Esophagus mucosa (tissue), 1 donor: ENCODE measurements around the gene FBXL20. TPM values are rescaled to one million over a fixed set of nuclear protein-coding genes. Genes with fewer than 3 reads are reported as not detected.
"Not testable (repeated sequence)": the region's sequence is repeated elsewhere in the genome, so short reads cannot be mapped to it uniquely, and the experiment has no call there.

Experiments used
- ATAC-seq: fragments of 200-7000 bp; cut with Tn5 transposase; one replicate; pipeline ENCODE4 v1.9.1; 2020
- total RNA-seq: library from RNA; stranded (reverse); gene quantifications from one replicate; pipeline ENCODE4 v1.2.4, GENCODE V29; 2023
- donor health status: DM: yes; HTN: yes; CAD: no.

The FBXL20 gene, protein sequence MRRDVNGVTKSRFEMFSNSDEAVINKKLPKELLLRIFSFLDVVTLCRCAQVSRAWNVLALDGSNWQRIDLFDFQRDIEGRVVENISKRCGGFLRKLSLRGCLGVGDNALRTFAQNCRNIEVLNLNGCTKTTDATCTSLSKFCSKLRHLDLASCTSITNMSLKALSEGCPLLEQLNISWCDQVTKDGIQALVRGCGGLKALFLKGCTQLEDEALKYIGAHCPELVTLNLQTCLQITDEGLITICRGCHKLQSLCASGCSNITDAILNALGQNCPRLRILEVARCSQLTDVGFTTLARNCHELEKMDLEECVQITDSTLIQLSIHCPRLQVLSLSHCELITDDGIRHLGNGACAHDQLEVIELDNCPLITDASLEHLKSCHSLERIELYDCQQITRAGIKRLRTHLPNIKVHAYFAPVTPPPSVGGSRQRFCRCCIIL
- 8.3 TPM for total RNA-seq

DNA sequence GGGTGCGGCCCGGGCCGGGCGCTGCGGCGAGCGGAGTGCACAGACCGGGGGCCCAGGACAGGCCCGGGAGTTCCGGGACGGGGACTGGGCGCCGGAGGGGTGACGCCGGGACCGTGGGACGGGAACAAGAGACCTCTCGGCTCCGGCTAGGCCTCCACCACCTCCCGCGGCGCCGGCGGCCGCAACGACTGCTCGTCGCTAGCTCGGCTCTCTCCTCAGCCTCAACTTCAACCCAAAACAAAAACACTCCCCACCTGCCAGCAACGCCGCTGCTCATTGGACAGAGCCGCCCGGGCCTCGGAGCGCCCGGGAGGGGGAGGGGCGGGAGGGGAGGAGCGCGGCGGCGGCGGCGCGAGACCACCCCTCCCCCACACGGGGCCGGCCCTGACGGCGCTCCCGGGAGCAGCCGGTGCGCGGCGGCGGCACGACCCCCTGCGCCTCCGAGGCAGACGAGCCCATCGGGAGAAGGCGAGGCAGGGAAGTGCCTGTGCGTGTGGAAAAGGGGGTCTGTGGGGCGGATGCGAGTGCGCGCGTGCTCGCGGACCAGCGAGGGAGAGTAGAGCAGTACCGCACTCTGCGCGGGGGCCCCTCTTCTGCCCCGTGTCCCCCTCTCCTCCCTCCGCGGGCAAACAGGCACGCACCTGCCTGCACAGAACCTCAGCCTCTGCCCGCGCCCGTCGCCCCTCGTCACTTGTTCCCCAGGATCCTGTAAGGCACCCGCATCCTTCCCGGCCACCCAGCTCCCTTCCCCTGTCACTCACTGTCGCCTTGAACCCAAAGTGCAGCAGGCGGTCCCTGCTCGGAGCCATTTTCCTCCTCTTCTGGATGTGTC, at the start of gene FBXL20:
FBXL20 (minus strand) TSS at position 215 of the 832 bp plus-strand sequence. CDS start 224 bp downstream, outside the sequence.
- ATAC-seq, result peak; percentile 91

DNA sequence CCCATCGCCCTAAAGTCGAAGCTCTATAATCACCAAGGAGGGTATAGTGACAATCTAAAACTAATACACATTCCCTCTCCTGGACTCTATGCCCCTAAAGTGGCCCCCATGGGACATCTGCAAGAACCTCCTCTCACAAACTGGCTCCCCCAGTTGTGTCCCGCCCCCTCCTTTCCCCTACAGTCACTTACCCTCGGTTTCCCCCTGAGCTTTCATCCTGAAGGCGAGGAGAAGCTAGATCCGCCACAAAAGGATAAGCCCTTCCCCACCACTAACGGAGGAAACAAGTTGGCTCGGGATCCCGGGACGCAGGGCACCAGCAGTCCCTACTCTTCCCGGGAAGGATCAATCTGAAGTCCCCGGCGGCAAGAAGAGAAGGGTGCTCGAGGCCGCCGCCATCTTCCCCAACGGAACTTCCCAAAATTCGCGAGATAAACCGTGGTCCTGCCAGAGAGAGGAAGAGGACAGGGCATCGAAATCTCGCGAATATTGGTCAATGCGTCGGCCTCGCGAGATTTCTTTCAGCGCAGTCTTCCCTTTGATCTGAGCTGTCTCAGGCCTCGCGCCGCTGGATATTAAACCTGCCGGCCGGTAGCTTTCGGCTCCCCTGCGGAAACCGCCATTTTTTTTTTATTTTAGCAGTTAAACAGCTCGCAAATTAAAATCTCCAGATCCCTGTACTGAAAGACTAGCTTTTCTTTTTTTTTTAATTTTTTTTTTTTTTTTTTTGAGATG, 49.6 kb upstream of the FBXL20 start, which contains the start of gene MED1:
MED1 (minus strand) TSS at position 417 of the 735 bp plus-strand sequence; CDS start at position 216, 201 bp downstream.
- ATAC-seq, result peak; percentile 96

DNA sequence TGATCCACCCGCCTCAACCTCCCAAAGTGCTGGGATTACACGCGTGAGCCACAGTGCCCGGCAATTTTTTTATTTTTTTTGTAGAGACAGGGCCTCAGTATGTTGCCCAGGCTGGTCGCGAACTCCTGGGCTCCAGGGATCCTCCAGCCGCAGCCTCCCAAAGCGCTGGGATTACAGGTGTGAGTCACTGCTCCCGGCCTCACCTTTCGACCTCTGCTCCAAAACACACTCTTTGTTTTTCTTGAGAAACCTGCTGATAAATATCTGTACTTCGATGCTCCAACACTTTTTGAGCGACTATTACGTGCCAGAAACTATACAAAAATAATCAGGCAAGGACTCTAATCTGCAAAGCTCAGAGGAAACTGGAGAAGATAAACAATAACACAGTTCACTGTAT, 48.6 kb upstream of the FBXL20 start:
- ATAC-seq, result no peak

DNA sequence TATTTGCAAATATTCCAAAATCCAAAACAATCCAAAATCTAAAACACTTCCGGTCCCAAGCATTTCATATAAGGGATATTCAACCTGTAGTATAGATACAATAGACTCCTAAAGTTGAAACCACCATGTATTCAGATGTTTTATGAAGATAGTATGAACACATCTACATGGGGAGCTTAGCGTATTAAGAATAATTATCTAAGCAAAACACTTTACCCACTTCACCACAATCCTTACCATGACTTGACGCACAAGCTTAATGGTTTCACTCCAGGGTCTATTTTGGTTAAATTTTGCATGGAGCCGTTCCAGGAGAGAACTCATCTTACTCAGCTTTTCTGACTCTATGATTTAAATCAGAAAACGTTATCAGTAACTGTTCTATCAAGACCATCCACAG, 46.1 kb upstream of the FBXL20 start:
- no peak for ATAC-seq

DNA sequence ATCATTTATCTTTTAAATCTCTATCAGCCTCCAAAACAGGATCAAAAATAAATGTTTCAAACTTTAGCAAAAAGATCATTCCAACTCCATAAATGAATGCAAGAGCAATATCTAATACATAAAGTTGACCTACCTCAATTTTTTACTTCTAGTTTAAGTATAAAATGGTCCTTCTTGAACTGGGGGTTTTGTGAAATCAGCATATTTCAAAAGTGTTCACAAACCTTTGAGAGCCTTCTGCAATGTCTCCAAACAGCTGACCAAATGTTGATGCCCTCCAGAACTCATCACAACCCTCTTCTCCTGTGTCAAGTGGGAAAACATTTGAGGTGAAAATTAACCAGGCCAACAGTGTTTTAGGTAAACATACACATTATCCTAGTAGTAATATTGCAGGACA, 41.9 kb upstream of the FBXL20 start:
- no peak for ATAC-seq

DNA sequence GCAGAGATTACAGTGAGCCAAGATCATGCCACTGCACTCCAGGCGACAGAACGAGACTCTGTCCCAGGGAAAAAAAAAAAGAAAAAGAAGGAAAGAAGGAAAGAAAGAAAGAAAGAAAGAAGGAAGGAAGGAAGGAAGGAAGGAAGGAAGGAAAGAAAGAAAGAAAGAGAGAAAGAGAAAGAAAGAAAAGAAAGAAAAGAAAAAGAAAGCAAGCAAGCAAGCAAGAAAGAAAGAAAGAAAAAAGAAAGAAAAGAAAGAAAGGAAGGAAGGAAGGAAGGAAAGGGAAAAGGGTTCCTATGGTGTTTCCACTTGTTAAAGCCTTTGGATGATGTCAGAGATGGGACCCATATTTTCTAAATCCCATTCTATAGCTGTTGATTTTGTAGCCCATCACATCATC, 38.4 kb upstream of the FBXL20 start:
- not testable (repeated sequence) for ATAC-seq

DNA sequence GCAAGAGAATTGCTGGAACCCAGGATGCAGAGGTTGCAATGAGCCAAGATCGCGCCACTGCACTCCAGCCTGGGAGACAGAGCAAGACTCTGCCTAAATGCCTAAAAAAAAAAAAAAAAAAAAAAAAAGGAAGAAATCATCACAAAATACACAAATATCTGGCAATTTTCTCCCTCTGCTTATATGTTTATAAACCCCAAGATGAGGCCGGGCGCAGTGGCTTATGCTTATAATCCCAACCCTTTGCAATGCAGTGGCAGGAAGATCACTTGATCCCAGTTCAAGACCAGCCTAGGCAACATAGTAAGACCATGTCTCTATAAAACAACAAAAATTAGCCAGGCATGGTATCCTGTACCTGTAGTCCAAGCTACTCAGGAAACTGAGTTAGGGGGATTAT, 28.2 kb upstream of the FBXL20 start:
- ATAC-seq, result no peak

DNA sequence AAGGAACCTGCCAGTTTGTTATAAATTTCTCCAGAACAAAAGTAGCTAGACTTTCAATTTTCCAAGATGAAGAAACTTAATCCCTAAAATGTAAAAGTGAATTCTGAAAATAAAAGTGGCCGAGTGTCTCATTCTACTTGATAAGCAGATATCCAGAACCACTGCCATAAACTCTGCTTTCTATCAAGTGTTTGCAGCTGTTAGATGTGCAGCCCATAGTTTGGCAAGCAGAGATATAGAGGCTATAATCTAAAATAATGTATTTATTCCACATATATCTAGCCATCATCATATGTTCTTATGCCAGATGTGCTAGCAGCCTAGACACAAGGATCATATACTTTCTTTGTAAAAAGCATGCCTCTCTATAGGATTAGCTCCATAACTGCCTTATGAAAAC, 14.7 kb upstream of the FBXL20 start:
- no peak for ATAC-seq

DNA sequence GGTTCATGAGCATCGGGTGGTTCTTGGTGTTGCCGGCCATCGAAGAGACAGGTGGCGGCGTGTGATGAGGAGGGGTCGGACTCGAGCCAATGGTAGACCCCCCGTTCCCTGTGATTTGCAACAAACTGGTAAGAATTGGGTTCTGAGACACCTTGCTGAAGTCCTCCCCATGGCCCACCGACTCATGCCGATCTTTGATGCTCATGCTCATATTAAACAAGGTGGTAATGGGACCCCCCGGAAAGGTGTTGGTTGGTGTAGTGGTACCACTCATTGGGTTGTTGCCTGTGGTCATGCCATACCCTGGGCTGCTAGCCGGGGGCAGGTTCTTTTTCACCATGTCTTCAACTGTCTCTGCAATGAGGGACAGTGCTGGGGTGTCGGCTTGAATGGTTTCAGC, 8.9 kb upstream of the FBXL20 start:
- ATAC-seq, result no peak

DNA sequence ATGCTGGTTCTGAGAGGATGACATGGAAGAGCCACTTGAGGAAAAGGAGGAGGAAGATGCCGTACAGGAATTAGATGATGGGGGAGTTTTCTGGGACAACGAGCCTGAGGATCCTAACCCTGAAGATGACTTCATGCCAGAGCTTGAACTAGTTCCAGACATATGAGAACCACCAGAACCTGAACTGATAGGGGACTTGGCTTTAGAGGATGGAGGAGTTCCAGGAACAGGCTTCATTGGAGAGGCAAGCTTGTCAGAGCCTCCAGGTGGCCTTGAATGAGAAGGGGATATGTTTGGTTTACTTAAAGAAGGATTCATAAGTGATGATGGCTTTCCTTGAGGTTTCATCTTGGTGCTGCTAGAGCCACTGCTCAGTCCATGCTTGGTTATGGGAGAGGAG, 6.9 kb upstream of the FBXL20 start:
- no peak for ATAC-seq

DNA sequence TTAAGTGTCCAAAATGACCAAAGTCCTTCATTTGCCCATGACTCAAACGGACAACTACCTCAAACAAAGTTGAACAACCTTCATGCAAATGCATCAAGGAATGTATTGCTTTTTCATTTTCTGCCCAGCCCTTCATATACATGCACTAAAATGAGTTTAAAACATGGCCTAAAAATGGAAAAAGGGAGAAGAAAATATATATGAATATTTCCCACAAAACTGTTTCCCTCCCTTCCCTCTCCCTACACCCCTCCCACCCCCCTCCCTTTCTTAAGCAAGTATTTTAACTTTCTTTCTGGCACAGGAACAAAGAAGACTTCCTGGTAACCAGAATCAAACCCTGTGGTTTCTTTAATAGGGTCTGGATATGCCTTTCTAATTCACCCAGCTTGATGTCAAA, 5.5 kb upstream of the FBXL20 start:
- no peak for ATAC-seq

DNA sequence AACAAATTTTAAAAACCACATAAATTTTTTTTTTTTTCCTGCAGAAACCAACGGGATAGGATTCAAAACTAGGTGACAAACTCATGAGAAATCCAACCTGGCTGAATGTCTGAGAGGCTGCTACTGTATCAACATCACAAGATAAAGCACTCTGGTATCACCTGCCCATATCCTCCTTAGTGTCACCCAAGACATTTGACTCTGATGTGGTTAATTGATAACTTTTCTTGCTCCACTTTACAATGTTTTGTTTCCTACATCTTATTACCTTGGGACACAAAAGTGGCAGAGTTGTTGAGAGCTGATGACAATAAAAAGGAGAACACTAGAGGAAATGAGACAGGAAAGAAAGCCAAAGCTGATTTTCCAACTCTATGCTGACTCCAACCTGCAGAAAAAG, 4.0 kb upstream of the FBXL20 start:
- ATAC-seq, result no peak

DNA sequence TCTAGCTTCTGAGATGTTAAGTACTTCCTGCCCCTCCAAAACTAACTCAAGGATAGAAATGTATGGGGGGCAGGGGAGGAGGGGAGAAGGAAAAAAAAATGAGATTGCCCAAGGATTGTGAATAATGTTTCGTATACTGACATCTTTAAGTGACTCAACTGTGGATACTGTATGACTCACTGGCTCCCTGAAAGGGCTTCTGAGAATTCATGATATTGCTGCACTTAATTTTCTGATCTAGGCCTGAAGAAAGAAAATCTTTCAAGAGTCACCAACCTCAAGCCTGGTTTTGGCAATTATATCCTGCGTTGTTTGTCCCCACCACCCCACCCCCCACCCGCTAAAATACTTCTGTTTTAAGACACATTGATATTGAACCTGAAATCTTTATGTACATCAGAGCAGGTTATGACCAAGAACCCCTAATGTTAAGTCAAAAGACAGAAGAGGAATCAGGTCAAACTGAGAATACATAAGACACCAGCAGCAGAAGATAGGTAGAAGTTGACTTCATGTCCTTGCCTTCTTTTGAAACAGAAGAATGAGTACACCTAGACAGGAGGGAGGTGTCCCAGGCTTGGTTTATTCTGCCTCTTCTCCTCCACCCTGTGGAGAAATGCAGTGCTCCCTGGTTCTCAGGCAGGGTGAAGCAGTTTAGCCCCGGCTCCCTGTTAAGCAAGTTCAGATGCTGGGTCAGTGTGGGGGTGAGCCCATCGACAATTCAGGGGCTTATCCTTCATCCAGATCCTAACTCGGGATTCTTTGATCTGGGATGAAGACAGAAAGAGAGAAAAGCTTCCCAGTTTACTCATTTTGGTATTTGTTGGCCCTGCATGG, 3.3 kb upstream of the FBXL20 start:
- ATAC-seq, result peak; percentile 10

DNA sequence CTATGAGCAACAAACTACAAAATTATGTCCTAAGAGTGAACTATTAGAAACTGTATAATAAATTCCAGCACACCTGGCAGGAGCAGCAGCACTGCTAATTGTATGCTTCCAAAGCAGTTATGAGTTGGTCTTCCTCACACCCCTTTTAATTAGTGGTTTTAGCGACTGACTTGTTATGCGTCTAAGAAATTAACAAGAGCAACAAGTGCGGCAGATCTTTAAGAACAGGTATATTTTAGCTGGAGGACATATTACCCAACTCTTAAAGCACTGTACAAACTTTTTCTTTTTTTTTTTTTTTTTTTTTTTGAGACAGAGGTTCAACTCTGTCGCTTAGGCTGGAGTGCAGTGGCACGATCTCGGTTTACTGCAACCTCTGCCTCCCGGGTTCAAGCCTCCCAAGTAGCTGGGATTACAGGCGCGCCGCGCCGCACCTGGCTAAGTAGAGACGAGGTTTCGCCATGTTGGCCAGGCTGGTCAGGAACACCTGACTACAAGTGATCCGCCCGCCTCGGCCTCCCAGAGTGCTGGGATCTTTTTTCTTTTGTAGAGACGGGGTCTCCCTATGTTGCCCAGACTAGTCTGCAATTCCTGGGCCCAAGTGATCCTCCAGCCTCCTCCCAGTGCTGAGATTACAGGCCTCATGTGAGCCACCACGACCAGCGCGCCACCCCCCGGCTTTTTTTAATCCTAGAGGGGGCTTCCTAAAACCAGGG, 1.6 kb upstream of the FBXL20 start:
- no peak for ATAC-seq

DNA sequence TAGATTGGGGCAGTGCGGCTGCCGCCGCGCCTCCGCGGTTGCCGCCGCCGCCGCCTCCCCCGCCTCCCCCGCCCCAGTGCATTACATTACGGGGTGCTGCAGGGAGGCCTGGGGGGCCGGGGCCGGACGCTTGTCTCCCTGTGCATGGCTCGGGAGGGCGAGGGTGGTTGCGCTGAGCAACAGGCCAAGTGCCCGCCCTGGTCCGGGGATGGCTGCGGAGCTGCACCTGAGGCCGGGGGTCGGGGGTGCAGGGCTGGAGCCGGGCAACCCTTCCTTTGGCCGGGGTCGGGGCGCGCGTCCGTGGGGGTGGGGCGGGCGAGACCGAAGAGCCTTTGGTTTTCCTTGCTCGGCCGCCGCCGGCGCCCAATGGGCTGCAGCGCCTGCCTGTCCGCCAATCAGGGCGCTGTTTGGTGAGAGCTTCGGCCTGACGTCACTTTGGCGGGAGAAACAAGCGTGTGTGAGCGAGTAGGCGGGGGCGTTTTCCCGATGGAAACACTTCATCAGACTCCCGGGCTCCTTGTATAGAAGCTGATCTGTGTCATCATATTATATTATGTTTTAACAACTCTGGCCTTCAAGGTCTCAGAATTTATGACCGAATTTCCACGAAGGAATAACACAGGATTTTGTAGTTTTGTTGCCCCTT, 941 bp upstream of the FBXL20 start:
- ATAC-seq, result peak; percentile 83

DNA sequence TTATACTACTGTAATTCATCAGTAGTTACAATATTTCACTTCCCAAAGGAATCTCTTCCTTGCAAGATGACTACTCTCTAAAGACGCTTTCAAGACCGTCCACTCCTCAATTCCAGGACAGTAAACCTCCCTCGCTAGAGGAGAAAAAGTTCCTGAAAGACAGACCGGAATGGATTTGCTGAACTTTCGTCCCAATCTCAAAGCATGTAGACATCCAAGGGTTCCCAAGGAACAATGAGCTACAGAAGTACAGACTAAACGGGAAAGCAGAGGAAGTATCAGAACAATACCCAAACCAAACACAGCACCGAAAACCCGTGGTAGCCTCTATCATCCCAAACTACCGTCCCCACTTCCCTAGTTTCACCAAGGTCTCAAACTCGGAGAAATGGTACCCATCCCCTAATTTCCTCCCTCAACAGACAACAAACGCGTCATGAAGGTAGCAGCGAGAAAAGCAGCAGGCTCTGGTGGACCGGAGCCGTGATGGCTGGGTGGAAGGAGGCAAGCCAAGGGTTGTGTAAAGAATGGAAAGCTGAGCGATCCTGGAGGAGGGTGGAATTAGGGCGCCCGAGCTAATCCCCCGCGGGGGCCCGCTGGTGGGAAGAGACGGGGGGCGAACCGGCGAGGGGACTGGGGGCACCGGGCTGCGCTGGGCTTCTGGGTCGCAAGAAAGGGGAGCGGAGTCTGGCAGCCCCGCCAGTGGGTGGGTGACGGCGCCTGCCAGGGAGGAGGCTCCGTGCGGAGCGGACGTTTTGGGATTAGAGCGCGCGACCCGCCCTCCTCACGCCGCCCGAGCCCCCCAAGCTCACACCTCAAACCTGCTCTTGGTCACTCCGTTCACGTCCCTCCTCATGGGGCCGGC, 647 bp downstream of the FBXL20 start:
- peak; percentile 5 for ATAC-seq

DNA sequence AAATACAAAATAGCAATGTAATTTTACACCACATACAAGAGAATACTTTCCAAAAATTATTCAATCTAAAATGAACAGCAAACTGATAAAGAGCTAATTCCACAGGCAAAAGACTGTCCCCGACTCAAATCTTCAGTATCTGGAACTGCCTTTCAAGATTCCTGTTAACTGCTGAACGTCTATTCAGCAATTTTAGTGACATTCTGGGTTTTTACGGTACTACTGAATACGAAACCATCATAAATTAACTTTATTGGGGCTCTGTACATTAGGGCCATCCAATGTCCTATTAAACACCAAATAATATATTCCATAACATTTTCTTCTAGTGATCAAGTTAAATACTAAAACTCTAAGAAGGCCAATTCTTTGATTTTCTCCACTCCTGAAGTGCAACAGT, 1.6 kb downstream of the FBXL20 start:
- no peak for ATAC-seq

DNA sequence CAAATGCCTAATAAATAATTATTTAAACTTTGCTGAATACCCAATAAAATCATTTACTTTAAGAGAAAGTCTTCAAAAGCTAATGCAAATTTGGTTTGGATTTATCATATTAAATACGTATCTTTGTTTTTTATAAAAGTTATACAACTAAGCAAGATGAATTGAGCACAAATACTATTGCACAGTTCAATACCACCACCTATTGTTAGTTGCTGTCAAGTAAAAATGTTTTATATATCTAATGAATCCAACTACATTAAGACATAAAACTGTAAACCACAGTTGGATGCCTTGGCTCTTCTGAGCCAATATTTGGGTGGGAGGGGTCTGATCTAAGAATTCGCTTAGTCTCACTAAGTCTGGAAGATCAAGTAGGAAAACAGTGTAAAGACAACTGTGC, 7.7 kb downstream of the FBXL20 start:
- ATAC-seq, result no peak

DNA sequence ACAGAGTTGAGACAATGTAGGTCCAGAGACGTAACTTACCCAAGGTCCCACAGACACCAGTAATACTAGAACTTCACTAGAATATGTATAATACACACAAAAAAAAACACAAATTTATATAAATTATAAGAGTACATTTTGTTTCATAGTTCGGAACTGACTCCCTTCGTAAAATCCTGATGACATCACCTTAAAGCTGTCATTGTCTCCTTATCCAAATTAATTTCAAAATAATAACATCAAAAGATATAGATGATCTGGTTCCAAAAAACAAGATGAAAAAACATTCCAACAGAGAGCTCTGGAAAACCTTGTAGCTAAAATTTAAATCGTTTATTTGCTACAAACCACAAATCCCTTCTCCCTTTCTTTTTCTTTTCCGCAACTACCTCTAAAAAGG, 10.0 kb downstream of the FBXL20 start:
- ATAC-seq, result no peak

DNA sequence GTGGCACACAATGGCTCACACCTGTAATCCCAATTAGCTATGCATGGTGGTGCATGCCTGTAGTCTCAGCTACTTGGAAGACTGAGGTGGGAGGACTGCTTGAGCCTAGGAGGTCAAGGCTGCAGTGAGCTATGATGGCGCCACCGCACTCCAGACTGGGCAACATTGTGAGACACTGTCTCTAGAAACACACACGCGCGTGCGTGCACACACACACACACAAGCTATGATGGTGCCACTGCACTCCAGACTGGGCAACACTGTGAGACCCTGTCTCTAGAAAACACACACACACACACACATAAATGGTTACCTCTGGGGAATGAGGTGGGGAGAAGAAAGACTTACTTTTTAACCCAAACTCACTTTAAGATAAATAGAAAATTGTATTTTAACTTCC, 16.4 kb downstream of the FBXL20 start:
- ATAC-seq, result no peak
